ENCODE measurements around the gene EGFR.

DNA sequence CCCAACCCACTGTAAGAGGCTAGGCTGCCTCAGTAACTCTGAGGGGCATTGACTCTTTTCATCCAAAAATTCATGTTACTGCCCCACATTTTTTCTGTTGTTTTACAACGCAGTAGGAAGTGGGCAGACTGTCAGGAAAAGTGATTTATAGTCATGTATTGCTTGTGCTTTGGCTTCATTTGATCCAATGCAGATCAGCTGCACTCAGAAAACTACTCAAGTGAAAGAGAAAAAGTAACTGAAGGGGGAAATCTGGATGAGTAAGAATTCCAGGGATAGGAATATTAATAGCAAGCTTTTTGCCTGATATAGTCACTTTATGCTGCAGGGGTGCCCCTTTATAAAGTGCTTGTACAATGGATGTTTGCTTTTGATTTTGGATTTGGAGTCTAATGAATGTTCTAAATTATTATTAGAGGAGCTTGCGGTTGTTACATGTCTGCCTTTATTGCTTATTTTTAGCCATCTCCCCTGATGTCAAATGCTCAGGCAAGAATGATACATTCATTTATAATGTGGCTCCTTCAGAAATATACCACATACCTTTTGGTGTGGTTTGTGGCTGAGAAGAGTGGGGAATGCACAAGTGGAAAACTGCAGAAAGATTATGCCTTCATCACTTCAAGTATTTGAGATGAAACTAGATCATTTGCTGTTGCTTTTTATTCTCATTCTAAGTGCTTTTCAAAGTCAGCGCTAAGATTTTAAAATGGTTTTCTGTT, 86.1 kb downstream of the EGFR start:
- TF ChIP-seq POLR2A (IDR thresholded peaks at IDR 0.05; ENCODE audit: extremely low read depth, insufficient read length) (no peak), MYC (IDR thresholded peaks at IDR 0.05; ENCODE audit: low read depth, low read length) (no peak)
- TF ChIP-seq, protein P1, sequence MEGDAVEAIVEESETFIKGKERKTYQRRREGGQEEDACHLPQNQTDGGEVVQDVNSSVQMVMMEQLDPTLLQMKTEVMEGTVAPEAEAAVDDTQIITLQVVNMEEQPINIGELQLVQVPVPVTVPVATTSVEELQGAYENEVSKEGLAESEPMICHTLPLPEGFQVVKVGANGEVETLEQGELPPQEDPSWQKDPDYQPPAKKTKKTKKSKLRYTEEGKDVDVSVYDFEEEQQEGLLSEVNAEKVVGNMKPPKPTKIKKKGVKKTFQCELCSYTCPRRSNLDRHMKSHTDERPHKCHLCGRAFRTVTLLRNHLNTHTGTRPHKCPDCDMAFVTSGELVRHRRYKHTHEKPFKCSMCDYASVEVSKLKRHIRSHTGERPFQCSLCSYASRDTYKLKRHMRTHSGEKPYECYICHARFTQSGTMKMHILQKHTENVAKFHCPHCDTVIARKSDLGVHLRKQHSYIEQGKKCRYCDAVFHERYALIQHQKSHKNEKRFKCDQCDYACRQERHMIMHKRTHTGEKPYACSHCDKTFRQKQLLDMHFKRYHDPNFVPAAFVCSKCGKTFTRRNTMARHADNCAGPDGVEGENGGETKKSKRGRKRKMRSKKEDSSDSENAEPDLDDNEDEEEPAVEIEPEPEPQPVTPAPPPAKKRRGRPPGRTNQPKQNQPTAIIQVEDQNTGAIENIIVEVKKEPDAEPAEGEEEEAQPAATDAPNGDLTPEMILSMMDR (IDR thresholded peaks at IDR 0.05; ENCODE audit: low read depth, low read length): no peak
- TF ChIP-seq, protein P2, sequence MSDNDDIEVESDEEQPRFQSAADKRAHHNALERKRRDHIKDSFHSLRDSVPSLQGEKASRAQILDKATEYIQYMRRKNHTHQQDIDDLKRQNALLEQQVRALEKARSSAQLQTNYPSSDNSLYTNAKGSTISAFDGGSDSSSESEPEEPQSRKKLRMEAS (IDR thresholded peaks at IDR 0.05; ENCODE audit: low read depth, low read length): no peak
